Suprapubic skin (tissue), 4 donors: ENCODE measurements around the gene MBLAC1.

Experiments used
- CTCF ChIP-seq, 2 donors: fragments of 200-600 bp in 1 of 2; fragments of 450-650 bp in 1 of 2; sonication (generic) in 1 of 2; IDR thresholded peaks; one replicate each; pipeline ENCODE4 v1.5.1; 2016 to 2019; ENCODE audit warnings: antibody characterized with exemption in 2 of 2, mild to moderate bottlenecking in 1 of 2, moderate library complexity in 1 of 2
- POLR2A ChIP-seq, 2 donors: fragments of 450-650 bp; IDR thresholded peaks; one replicate each; pipeline ENCODE4 v1.6.1; 2017; ENCODE audit warnings: antibody characterized with exemption in 2 of 2, mild to moderate bottlenecking in 2 of 2, moderate library complexity in 2 of 2
- POLR2AphosphoS5 ChIP-seq, 3 donors: sonication (generic); formaldehyde crosslinking; IDR thresholded peaks; one replicate each; pipeline ENCODE4 v1.6.1; 2017; ENCODE audit warnings: antibody characterized with exemption in 3 of 3

DNA sequence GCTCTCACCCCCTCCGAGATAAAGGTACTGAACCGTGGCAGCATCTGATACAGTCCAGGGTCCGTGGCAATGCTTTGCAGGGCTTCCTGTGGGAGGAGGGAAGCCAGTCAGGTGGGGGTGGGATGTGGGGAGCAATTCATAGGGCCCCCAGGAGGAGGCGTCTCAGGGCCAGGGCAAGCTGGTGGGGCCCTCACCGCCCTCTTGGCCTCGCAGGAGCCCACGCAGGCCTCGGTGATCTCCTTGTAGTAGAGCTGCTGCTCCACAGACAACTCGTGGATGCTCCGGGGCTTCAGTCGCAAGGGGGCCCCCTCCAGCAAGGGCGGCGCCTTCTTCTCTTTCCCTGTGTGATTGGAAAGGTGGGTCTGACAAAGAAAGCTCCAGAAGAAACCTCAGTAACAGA is 14.9 kb upstream of the MBLAC1 start:
- TF ChIP-seq CTCF (IDR thresholded peaks at IDR 0.05), result no peak
- TF ChIP-seq POLR2AphosphoS5 (IDR thresholded peaks at IDR 0.05), result no peak
- no peak for TF ChIP-seq POLR2A (IDR thresholded peaks at IDR 0.05)
